HPDE6-E6E7 (cell line): ENCODE measurements around the gene SLC6A19.

Experiments used
- DNase-seq: peaks from one replicate; pipeline ENCODE4 v3.0.0; 2011; ENCODE audit warnings: missing footprints; ENCODE audit errors: extremely low spot score

The SLC6A19 gene

GRCh38 chr5:1180841-1181271 is 20.5 kb upstream of the SLC6A19 start:
- no peak for DNase-seq

DNA sequence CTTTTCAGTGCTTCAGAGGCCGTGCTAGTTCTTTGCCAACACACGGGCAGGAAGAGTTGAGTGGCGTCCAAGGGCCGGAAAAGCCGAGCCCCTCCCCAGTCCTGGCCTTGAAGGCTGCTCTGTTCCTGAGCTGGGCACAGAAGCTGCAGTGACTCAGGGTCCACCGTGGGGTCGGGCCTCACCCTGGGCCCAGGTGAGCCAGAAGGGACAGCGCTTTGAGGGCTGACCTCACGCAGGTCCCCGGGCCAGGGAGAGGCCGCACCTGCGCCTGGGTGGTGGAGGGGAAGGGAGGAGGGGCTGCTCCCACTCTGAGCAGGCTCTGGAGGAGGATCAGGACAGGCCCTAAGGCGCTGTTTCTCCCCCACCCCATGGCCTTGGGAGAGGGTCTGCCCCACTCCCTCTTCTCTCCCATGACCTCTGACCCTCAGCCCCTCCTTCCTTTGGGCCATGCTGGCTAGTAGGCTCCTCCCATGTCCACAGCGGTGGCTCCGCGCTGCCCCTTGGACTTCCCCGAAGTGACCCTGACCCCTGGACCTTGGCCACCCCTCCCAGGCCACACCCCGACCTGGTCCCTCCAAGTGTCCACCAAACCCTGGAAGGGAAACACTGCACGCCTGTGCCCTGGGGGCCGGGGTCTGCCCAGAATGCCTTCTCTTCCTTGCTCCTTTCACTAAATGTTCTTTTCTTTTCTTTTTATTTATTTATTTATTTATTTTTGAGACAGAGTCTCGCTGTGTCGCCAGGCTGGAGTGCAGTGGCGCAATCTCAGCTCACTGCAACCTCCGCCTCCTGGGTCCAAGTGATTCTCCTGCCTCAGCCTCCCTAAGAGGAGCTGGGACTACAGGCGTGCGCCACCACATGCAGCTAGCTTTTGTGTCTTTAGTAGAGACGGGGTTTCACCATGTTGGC is 19.7 kb upstream of the SLC6A19 start:
- no peak for DNase-seq

GRCh38 chr5:1182360-1182632 is 19.1 kb upstream of the SLC6A19 start:
- no peak for DNase-seq

DNA sequence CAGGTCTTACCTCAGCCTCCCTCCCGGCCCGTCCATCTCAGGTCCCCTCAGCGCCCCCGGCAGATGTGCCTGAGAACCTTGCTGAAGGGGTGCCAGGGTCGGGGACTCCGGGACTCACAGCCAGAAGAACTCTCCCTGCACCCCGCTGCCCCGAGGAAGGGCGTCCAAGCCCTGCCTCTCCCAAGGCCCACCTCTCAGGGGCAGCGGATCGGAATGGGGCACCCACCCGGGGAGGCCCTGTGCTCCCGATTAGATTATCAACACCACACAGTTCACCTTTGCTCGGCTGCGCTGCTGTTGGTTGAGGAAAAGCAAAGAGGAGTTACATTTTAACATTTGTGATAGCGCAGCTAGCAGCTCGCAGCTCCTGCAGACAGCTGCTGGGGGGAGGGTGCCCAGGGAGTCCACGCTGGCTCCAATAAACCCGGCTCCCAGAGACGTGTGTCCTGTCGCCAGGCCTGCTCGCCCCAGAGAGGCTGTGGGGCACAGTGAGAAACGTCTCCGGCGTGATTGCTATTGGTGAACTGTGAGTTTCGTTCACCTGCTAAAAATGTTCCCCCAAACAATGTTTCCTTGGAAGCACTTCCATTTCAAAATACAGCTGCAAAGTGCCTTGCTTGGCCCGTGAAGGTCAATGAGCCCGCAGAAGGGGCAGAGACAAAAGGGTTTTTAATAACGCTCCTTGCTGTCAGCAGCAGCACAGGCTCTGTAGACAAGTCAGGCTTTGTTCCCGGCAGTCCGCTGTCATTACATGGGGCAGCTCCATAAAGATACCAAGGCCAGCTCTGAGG is 18.6 kb upstream of the SLC6A19 start:
- DNase-seq: no peak

GRCh38 chr5:1183424-1184162 is 17.8 kb upstream of the SLC6A19 start:
- DNase-seq: no peak

- DNase-seq: no peak
Observed at GRCh38 chr5:1184163-1184470, 17.3 kb upstream of the SLC6A19 start.

DNA sequence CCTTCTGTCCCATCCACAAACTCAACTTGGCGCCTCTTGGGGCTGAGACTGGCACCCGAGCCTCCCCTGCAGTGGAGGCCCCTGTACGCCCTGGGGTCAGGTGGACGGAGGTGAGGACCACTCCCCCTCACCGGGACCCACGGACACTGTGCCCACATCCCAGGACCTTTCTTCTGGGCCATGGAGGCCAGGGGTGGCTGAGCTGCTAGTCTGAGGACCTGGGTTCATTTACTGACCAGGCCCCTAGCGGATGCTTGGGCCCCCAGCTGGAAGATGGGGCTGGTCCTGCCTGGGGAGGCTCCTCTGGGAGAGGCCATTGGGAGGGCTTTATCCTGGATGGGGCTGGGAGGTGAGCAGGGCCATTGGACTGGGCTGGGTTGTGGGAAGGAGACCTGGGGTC is 16.9 kb upstream of the SLC6A19 start:
- no peak for DNase-seq

- no peak for DNase-seq
Observed at GRCh38 chr5:1185038-1185627, 16.3 kb upstream of the SLC6A19 start.

- no peak for DNase-seq
Observed at GRCh38 chr5:1185629-1186350, 15.6 kb upstream of the SLC6A19 start.

GRCh38 chr5:1186351-1187233 is 14.8 kb upstream of the SLC6A19 start:
- DNase-seq: no peak

DNA sequence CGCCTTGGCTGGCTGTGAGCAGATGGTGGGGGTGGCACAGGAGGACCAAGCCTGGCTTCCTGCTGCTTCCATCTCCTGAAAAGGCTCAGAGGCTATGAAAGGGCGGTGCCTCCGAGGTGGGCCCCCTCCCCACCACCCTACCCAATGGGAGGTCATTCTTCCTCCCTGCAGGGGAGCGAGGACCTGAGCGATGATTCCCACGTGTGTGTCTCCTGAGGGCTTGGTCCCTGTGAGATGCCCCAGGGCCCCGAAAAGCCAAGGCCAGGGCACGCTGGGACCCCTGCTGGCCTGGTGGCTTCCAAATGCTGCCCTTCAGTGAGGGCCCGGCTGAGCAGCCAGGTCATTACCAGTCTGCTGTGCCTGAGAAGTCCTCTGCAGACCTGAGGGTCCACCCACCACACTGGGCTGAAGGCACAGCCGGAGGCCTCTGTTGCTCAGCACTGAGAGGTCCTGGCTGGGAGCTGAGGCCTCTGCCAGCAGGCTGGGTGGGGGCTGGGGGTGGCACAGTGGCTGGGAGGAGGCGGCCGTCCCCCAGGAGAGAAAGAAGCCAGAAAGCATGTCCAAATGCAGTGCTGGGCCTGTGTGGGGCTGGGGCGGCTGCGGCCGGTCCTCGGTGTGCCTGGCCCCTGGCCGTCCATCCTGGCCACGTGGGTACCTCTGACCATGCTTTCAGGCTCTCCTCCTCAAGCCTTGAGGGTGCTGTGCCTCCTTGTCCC is 14.0 kb upstream of the SLC6A19 start:
- DNase-seq: no peak

- DNase-seq: no peak
Observed at GRCh38 chr5:1187950-1188334, 13.5 kb upstream of the SLC6A19 start.

- DNase-seq: no peak
Observed at GRCh38 chr5:1188464-1188863, 12.9 kb upstream of the SLC6A19 start.

- DNase-seq: no peak
Observed at GRCh38 chr5:1189269-1189668, 12.1 kb upstream of the SLC6A19 start.

DNA sequence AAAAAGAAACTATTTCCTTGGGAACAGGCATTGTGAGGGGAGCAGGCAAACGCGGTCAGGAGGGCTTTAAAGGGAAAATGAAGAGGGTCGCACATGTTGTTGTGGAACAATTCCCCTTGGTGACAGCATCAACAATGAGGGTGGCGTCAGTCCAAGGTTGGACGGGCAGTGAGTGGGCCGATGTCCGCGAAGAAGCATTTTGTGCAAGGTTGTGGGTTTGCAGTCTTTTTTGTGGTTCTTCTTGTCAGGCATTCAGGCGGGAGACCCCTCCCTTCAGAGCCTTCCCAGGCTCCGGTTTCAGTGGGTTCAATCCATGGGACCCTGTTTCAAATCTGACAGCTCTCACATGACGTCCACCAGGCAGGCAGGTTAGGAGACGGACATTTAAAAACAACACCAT is 11.1 kb upstream of the SLC6A19 start:
- no peak for DNase-seq

DNA sequence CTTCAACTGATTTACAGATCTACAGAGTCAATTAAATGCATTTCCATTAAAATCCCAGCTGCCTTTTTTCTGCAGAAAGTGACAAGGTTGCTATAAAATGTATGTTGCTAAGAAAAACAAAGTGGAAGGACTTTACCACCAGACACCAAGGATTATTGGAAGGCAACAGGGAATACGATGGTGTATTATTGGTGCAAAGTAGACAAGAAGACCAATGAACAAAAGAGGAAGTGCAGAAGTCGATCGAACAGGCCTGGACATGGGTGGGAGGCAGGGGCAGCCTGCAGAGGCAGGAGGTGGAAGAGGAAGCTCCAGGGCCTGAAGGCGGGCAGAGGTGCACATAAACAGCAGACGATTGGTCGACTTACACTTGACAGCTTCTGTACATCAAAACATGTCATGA is 10.6 kb upstream of the SLC6A19 start:
- no peak for DNase-seq

GRCh38 chr5:1192971-1193590 is 8.3 kb upstream of the SLC6A19 start:
- no peak for DNase-seq

DNA sequence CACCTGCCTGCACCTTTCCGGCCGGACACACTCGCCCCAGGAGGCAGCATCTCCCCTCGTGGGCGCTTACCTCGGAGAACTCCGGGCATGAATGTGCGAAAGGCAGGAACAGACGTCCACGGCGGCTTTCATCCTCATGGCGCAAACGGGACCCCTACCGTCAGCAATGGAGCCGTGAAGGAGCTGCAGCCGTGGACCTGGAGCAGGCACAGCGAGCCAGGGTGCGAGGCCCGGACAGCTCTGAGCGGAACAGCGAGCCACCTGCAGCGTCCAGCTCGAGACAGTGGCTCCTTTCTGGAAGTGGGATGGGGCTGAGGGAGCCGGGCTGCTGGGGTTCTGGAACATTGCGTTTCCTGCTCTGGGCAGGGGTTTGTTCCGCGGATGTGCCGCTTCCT is 7.8 kb upstream of the SLC6A19 start:
- no peak for DNase-seq

DNA sequence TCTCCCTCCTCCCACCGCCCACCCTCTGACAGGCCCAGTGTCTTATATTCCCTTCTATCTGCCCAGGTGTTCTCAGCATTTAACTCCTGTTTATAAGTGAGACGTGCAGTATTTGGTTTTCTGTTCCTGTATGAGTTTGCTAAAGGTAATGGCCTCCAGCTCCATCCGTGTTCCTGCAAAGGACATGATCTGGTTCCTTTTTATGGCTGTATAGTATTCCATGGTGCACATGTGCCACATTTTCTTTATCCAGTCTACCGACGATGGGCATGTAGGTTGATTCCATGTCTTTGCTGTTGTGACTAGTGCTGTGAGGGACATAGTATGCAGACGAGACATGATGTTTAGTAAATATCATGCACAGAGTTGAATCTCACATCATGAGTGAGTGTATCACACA is 7.0 kb upstream of the SLC6A19 start:
- no peak for DNase-seq

DNA sequence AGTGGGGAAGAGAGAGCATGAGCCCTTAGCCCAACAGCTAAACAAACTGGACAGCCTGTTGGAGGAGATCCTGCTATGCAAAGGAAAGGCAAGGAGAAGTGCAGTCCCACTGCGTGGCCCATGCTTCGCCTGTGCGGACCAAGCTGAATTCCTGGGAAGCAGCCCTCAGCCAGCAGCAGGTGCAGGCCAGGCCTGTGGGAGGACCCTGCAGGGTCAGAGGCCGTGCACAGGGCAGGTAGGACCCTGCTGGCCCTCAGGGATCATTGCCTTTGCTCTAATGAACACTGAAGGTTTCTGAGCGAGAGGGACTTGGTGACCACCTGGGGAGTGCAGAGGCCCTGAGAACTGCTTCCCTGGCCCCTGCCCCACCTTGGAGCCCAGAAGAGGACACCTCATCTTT is 6.0 kb upstream of the SLC6A19 start:
- no peak for DNase-seq
